ENCODE data around the gene LCT.

Gene LCT

GRCh38 chr2:135850892-135851668, 14.1 kb upstream of the LCT start:
- no peak for DNase-seq (ENCODE audit: low read depth)
- TF ChIP-seq, protein P1, sequence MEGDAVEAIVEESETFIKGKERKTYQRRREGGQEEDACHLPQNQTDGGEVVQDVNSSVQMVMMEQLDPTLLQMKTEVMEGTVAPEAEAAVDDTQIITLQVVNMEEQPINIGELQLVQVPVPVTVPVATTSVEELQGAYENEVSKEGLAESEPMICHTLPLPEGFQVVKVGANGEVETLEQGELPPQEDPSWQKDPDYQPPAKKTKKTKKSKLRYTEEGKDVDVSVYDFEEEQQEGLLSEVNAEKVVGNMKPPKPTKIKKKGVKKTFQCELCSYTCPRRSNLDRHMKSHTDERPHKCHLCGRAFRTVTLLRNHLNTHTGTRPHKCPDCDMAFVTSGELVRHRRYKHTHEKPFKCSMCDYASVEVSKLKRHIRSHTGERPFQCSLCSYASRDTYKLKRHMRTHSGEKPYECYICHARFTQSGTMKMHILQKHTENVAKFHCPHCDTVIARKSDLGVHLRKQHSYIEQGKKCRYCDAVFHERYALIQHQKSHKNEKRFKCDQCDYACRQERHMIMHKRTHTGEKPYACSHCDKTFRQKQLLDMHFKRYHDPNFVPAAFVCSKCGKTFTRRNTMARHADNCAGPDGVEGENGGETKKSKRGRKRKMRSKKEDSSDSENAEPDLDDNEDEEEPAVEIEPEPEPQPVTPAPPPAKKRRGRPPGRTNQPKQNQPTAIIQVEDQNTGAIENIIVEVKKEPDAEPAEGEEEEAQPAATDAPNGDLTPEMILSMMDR (IDR thresholded peaks at IDR 0.05; ENCODE audit: insufficient read depth, low read depth, low read length, missing control alignments), result no peak
- H3K4me3 ChIP-seq (ENCODE audit: low read depth, low read length), result no peak overlapping the region

GRCh38 chr2:135849087-135849486, 12.1 kb upstream of the LCT start:
- DNase-seq (ENCODE audit: low read depth), result no peak
- H3K4me3 ChIP-seq (ENCODE audit: low read depth, low read length), result no peak overlapping the region
- TF ChIP-seq, protein P1 (IDR thresholded peaks at IDR 0.05; ENCODE audit: insufficient read depth, low read depth, low read length, missing control alignments), result no peak

DNA sequence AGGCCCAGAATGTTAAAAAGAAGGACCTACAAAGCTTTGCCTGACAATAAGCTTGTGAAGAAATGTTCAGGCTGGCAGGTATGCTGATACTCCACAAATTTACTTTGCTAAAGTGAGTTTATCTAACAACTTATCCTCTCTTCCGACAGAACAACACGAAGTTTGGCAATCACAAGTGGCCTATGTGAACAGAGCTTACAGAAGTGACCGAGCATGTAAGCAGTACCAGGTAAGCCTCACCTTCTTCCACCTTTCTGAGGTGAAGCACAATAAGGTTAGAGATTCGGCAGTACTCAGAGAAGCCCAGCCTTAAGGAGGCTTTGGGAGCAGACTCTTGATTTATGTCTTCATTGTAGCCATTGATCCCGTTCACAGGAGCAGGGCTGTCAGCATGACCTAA, 9.0 kb upstream of the LCT start:
- TF ChIP-seq, protein P1 (IDR thresholded peaks at IDR 0.05; ENCODE audit: insufficient read depth, low read depth, low read length, missing control alignments), result no peak
- H3K4me3 ChIP-seq (ENCODE audit: low read depth, low read length), result no peak overlapping the region
- no peak for DNase-seq (ENCODE audit: low read depth)

DNA sequence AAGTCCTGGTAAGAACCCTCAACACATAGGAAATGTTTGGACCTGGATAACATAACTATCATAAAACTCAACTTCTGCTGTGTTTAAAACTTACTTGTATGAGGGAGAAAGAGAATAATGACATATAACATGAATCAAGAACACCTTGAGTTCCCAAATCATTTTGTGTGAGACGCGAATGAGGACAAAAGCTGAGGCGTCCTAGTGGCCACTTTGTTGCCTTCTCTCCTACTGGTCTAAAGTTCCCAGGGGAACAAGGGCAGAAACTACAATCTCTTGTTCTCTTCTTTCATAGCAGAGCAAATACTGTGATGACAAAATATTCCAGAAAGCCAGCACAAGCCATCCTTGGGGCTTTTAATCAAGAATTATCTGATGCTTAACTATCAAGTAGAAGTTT, 8.3 kb upstream of the LCT start:
- TF ChIP-seq, protein P1 (IDR thresholded peaks at IDR 0.05; ENCODE audit: insufficient read depth, low read depth, low read length, missing control alignments), result no peak
- no peak for DNase-seq (ENCODE audit: low read depth)
- no peak overlapping the region for H3K4me3 ChIP-seq (ENCODE audit: low read depth, low read length)

- H3K4me3 ChIP-seq (ENCODE audit: low read depth, low read length), result no peak overlapping the region
- TF ChIP-seq, protein P1 (IDR thresholded peaks at IDR 0.05; ENCODE audit: insufficient read depth, low read depth, low read length, missing control alignments), result no peak
- no peak for DNase-seq (ENCODE audit: low read depth)
Observed at GRCh38 chr2:135844301-135844895, 7.4 kb upstream of the LCT start.

- TF ChIP-seq, protein P1 (IDR thresholded peaks at IDR 0.05; ENCODE audit: insufficient read depth, low read depth, low read length, missing control alignments), result no peak
- no peak overlapping the region for H3K4me3 ChIP-seq (ENCODE audit: low read depth, low read length)
- no peak for DNase-seq (ENCODE audit: low read depth)
Observed at GRCh38 chr2:135843671-135844070, 6.7 kb upstream of the LCT start.

Measured in GM12865 (cell line).